ENCODE measurements around the gene SCO1. TPM values are rescaled to one million over a fixed set of nuclear protein-coding genes. Genes with fewer than 3 reads are reported as not detected.

SCO1 gene
- total RNA-seq, 4 donors from 2014 or later, result 11.9 to 34.2 (median 14.1) TPM

DNA sequence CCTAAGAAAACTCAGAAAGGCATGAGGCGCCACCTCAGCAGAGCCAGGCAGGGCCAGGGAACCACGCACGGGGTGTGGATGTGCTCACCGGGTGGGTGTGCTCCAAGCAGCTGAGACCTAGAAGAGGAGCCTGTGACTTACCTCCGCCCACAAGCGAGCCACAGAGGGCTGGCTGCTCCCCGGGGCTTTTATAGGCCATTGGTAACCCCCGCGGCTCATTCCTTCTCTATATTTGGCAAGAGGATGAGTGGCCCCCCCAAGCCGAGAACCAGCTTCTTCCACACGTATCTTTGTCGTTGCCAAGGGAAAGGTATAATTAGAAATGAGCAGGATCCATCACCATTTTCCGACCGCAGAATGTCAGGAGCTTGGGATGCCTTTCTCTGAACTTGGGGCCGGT, 40.2 kb downstream of the SCO1 start, which contains the start of gene MYH3:
TSS of gene MYH3 (minus strand) at position 162 of the 400 bp plus-strand sequence. CDS start 2,245 bp downstream, outside the sequence.
- Histone ChIP-seq H3K27ac (no peak within 1 kb of the TSS), H3K4me1 (no peaks in the 10 kb centered on the region), H3K4me3 (no peak within 1 kb of the TSS), H3K27me3 (no peaks in the 10 kb centered on the region), H3K36me3 (no peaks in the 10 kb centered on the region), H3K9me3 (no peaks in the 10 kb centered on the region)
- TF ChIP-seq POLR2AphosphoS5 (IDR thresholded peaks at IDR 0.05) (no peak), EP300 (IDR thresholded peaks at IDR 0.05) (no peak), POLR2A (IDR thresholded peaks at IDR 0.05) (no peak)
- TF ChIP-seq, protein P1, sequence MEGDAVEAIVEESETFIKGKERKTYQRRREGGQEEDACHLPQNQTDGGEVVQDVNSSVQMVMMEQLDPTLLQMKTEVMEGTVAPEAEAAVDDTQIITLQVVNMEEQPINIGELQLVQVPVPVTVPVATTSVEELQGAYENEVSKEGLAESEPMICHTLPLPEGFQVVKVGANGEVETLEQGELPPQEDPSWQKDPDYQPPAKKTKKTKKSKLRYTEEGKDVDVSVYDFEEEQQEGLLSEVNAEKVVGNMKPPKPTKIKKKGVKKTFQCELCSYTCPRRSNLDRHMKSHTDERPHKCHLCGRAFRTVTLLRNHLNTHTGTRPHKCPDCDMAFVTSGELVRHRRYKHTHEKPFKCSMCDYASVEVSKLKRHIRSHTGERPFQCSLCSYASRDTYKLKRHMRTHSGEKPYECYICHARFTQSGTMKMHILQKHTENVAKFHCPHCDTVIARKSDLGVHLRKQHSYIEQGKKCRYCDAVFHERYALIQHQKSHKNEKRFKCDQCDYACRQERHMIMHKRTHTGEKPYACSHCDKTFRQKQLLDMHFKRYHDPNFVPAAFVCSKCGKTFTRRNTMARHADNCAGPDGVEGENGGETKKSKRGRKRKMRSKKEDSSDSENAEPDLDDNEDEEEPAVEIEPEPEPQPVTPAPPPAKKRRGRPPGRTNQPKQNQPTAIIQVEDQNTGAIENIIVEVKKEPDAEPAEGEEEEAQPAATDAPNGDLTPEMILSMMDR (IDR thresholded peaks at IDR 0.05), result no peak
- DNase-seq (ENCODE audit: low spot score in 2 of 2), result no peak
- WGBS, result 74% methylated on average over 15 of the region's 15 CpGs

DNA sequence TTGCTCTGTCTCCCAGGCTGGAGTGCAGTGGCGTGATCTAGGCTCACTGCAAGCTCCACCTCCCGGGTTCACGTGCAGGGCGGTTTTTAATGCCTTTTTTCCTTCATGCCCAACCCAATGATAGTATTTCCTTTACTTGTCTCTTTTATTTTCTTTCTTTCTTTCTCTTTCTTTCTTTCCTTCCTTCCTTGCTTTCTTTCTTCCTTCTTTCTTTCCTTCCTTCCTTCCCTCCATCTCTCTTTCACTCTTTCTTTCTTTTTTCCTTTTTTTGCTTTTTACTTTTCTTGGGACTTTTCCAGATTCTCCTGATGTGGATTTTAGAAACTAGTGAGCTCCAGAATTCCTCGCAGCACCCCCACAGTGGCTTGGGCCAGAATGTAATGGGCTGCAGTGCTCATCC, 43.3 kb downstream of the SCO1 start:
- no peaks in the 10 kb centered on the region for H3K4me1 ChIP-seq
- H3K27ac ChIP-seq, result no peak overlapping the region
- no peak for DNase-seq (ENCODE audit: low spot score in 2 of 2)
- H3K27me3 ChIP-seq, result no peaks in the 10 kb centered on the region
- no peak overlapping the region for H3K4me3 ChIP-seq
- no peaks in the 10 kb centered on the region for H3K9me3 ChIP-seq
- TF ChIP-seq POLR2A (IDR thresholded peaks at IDR 0.05), result no peak
- H3K36me3 ChIP-seq, result peaks cover 3% of the 10 kb centered on the region
- 73% methylated on average over 5 of the region's 5 CpGs for WGBS

GRCh38 chr17:10652984-10653659, 44.2 kb downstream of the SCO1 start:
- Histone ChIP-seq H3K36me3 (peaks cover 3% of the 10 kb centered on the region), H3K9me3 (no peaks in the 10 kb centered on the region), H3K27me3 (no peaks in the 10 kb centered on the region), H3K27ac (no peak overlapping the region), H3K4me3 (no peak overlapping the region), H3K4me1 (no peaks in the 10 kb centered on the region)
- DNase-seq (ENCODE audit: low spot score in 2 of 2), result no peak
- TF ChIP-seq POLR2A (IDR thresholded peaks at IDR 0.05) (no peak), POLR2AphosphoS5 (IDR thresholded peaks at IDR 0.05) (no peak), EP300 (IDR thresholded peaks at IDR 0.05) (no peak)
- TF ChIP-seq, protein P1 (IDR thresholded peaks at IDR 0.05), result no peak
- 66% methylated on average over 10 of the region's 11 CpGs for WGBS

GRCh38 chr17:10651927-10652326, 45.4 kb downstream of the SCO1 start:
- no peak for DNase-seq (ENCODE audit: low spot score in 2 of 2)
- H3K27ac ChIP-seq, result no peak overlapping the region
- H3K27me3 ChIP-seq, result no peaks in the 10 kb centered on the region
- H3K36me3 ChIP-seq, result peaks cover 3% of the 10 kb centered on the region
- TF ChIP-seq POLR2A (IDR thresholded peaks at IDR 0.05) (no peak), EP300 (IDR thresholded peaks at IDR 0.05) (no peak), POLR2AphosphoS5 (IDR thresholded peaks at IDR 0.05) (no peak)
- TF ChIP-seq, protein P1 (IDR thresholded peaks at IDR 0.05), result no peak
- WGBS, result 81% methylated on average over 9 of the region's 9 CpGs
- H3K4me1 ChIP-seq, result no peaks in the 10 kb centered on the region
- no peak overlapping the region for H3K4me3 ChIP-seq
- H3K9me3 ChIP-seq, result no peaks in the 10 kb centered on the region

DNA sequence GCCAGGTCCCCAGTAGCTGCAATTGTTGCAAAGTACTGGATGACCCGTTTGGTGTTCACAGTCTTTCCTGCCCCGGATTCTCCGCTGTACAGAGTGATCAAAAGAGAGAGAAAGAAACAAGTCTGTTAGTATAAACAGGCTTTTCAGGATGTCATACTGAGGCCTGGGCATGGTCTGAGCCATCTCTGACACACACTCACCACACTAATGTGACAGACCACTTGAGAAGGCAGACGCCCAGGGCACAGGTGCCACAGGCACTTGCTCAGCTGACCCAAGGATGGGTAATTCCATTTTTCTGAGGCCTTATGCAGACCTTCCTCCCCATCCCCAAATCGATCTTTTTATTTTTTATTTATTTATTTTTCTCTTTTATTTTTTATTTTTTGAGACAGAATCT, 47.7 kb downstream of the SCO1 start:
- H3K27me3 ChIP-seq, result no peaks in the 10 kb centered on the region
- TF ChIP-seq POLR2AphosphoS5 (IDR thresholded peaks at IDR 0.05), result no peak
- TF ChIP-seq, protein P1 (IDR thresholded peaks at IDR 0.05), result no peak
- no peak overlapping the region for H3K4me3 ChIP-seq
- 94% methylated on average over 5 of the region's 5 CpGs for WGBS
- no peak overlapping the region for H3K27ac ChIP-seq
- no peak for DNase-seq (ENCODE audit: low spot score in 2 of 2)
- peaks cover 6% of the 10 kb centered on the region for H3K36me3 ChIP-seq
- H3K4me1 ChIP-seq, result peaks cover 3% of the 10 kb centered on the region
- H3K9me3 ChIP-seq, result no peaks in the 10 kb centered on the region

- WGBS, result 89% methylated on average over 3 of the region's 3 CpGs
- TF ChIP-seq EP300 (IDR thresholded peaks at IDR 0.05) (no peak), POLR2AphosphoS5 (IDR thresholded peaks at IDR 0.05) (no peak), POLR2A (IDR thresholded peaks at IDR 0.05) (no peak)
- TF ChIP-seq, protein P1 (IDR thresholded peaks at IDR 0.05), result no peak
- Histone ChIP-seq H3K4me3 (no peak overlapping the region), H3K9me3 (no peaks in the 10 kb centered on the region), H3K27ac (no peak overlapping the region), H3K27me3 (no peaks in the 10 kb centered on the region), H3K4me1 (peaks cover 3% of the 10 kb centered on the region), H3K36me3 (peaks cover 6% of the 10 kb centered on the region)
- no peak for DNase-seq (ENCODE audit: low spot score in 2 of 2)
Observed at GRCh38 chr17:10648956-10649355, 48.4 kb downstream of the SCO1 start.
